Endothelial cell of umbilical vein (primary cell): Measurements from ENCODE around the gene DPH6. TPM values are rescaled to one million over a fixed set of nuclear protein-coding genes. Genes with fewer than 3 reads are reported as not detected.

Experiments
- BruUV-seq: library from RNA; stranded (reverse); fragments of 400-500 nt; replicated peaks from 2 replicates; lab custom pipeline; 2021; lab: Mats Ljungman, UMichigan
- CTCF ChIA-PET: fragments of 300-600, 350-600 bp; sonication (Branson Sonifier 250); formaldehyde crosslinking; loops from one replicate; lab custom pipeline; 2021; ENCODE audit warnings: antibody characterized with exemption, inconsistent platforms; lab: Charles Lee
- POLR2A ChIA-PET: fragments of 300-600, 350-600 bp; sonication (Branson Sonifier 250); formaldehyde crosslinking; loops from one replicate; lab custom pipeline; 2021; ENCODE audit warnings: antibody characterized with exemption, inconsistent platforms; lab: Charles Lee
- DNase-seq: peaks from one replicate; pipeline ENCODE4 v3.0.0-alpha.2; 2011; ENCODE audit warnings: low read depth, low spot score
- FAIRE-seq: peaks from 2 replicates; lab custom pipeline; 2011; peaks lifted over from hg19 to GRCh38; lab: Jason Lieb, UNC
- H2AFZ ChIP-seq: 2 replicates; pipeline ENCODE4 v1.6.0; 2012; ENCODE audit warnings: low read depth, low read length, control low read depth, inconsistent platforms
- H3K27ac ChIP-seq: 2 replicates; pipeline ENCODE4 v1.5.1; 2011; ENCODE audit warnings: low read depth, mild to moderate bottlenecking, control low read depth, low read length, moderate library complexity; ENCODE audit not compliant: insufficient read depth
- H3K27me3 ChIP-seq, 2 experiments: 2 replicates each; pipeline versions ENCODE4 v1.6.0 to v1.6.1; 2011; ENCODE audit warnings: low read length in 2 of 2, mixed read lengths in 1 of 2; ENCODE audit not compliant: control insufficient read depth in 2 of 2, insufficient read depth in 2 of 2
- H3K36me3 ChIP-seq, 2 experiments: 2 replicates in 1 of 2; 3 replicates in 1 of 2; pipeline ENCODE4 v1.5.1; 2011; ENCODE audit warnings: low read length in 2 of 2, mild to moderate bottlenecking in 1 of 2, moderate library complexity in 1 of 2; ENCODE audit not compliant: control insufficient read depth in 2 of 2, insufficient read depth in 2 of 2; ENCODE audit errors: extremely low read depth in 1 of 2
- H3K4me1 ChIP-seq: 3 replicates; pipeline ENCODE4 v1.5.1; 2011; ENCODE audit warnings: mild to moderate bottlenecking, low read length; ENCODE audit not compliant: control insufficient read depth, insufficient read depth; ENCODE audit errors: extremely low read depth
- H3K4me2 ChIP-seq: 2 replicates; pipeline ENCODE4 v1.6.1; 2011; ENCODE audit warnings: low read length, control low read depth, mixed read lengths; ENCODE audit not compliant: insufficient read depth
- H3K4me3 ChIP-seq, 3 experiments: fragments of 200-600 bp in 1 of 3; sonication (generic), shearing (Covaris generic) in 1 of 3; replicated peaks in 1 of 3; 2 replicates each; pipeline ENCODE4 v1.5.1; 2011 to 2016; ENCODE audit warnings: control low read depth in 3 of 3, low read length in 3 of 3, mild to moderate bottlenecking in 2 of 3, inconsistent platforms in 1 of 3, low read depth in 1 of 3, moderate library complexity in 1 of 3; ENCODE audit not compliant: insufficient read depth in 1 of 3
- H3K79me2 ChIP-seq: 2 replicates; pipeline ENCODE4 v1.6.0; 2012; ENCODE audit warnings: low read length, inconsistent platforms; ENCODE audit not compliant: control insufficient read depth, insufficient read depth
- H3K9ac ChIP-seq: replicated peaks from 2 replicates; pipeline ENCODE3; 2011; ENCODE audit warnings: low read length, control low read depth; ENCODE audit not compliant: insufficient read depth; ENCODE audit errors: extremely low read depth
- H3K9me1 ChIP-seq: replicated peaks from 3 replicates; pipeline ENCODE4 v1.6.0; 2011; ENCODE audit warnings: mild to moderate bottlenecking, low read length; ENCODE audit not compliant: control insufficient read depth, insufficient read depth; ENCODE audit errors: extremely low read depth
- H3K9me3 ChIP-seq: replicated peaks from 2 replicates; pipeline ENCODE4 v1.5.1; 2012; ENCODE audit warnings: low read length, inconsistent platforms; ENCODE audit not compliant: control insufficient read depth, insufficient read depth
- H4K20me1 ChIP-seq: replicated peaks from 2 replicates; pipeline ENCODE3; 2011; ENCODE audit warnings: mild to moderate bottlenecking, low read length; ENCODE audit not compliant: control insufficient read depth, insufficient read depth; ENCODE audit errors: extremely low read depth
- CTCF ChIP-seq, 2 donors: IDR thresholded peaks; 1 replicate in 1 of 2; 2 replicates in 1 of 2; pipeline ENCODE4 v1.5.1; 2011; ENCODE audit warnings: low read length in 2 of 2, mild to moderate bottlenecking in 2 of 2, moderate library complexity in 2 of 2, control low read depth in 1 of 2, inconsistent platforms in 1 of 2, low read depth in 1 of 2; ENCODE audit not compliant: insufficient read depth in 1 of 2; ENCODE audit errors: extremely low read depth in 1 of 2
- EZH2 ChIP-seq: IDR thresholded peaks from 2 replicates; pipeline ENCODE4 v1.6.1; 2012; ENCODE audit warnings: borderline replicate concordance, low read depth, mild to moderate bottlenecking, moderate library complexity, low read length, inconsistent platforms; ENCODE audit not compliant: severe bottlenecking
- FOS ChIP-seq: IDR thresholded peaks from 2 replicates; pipeline ENCODE4 v1.6.1; 2011; ENCODE audit warnings: mild to moderate bottlenecking, low read length, moderate library complexity, borderline replicate concordance; ENCODE audit not compliant: insufficient read depth
- GATA2 ChIP-seq: IDR thresholded peaks from 2 replicates; pipeline ENCODE4 v1.7.0; 2011; ENCODE audit warnings: low read depth, mild to moderate bottlenecking, moderate library complexity, mixed read lengths, low read length; ENCODE audit not compliant: insufficient read length, insufficient read depth
- JUN ChIP-seq: IDR thresholded peaks from 2 replicates; pipeline ENCODE4 v1.6.1; 2011; ENCODE audit warnings: borderline replicate concordance, low read depth; ENCODE audit not compliant: insufficient read length, insufficient read depth
- MYC ChIP-seq: IDR thresholded peaks from one replicate; pipeline ENCODE4 v1.6.1; 2011; ENCODE audit warnings: mild to moderate bottlenecking, low read depth, low read length
- POLR2A ChIP-seq: IDR thresholded peaks from 2 replicates; pipeline ENCODE4 v1.6.1; 2012; ENCODE audit warnings: low read depth, mild to moderate bottlenecking, control low read depth, low read length
- POLR2AphosphoS5 ChIP-seq: IDR thresholded peaks from 2 replicates; pipeline ENCODE4 v1.6.1; 2012; ENCODE audit warnings: low read depth, mild to moderate bottlenecking, control low read depth, low read length, moderate library complexity; ENCODE audit not compliant: insufficient read depth
- dilution Hi-C: fragments of 300-500 bp; cut with MboI; formaldehyde crosslinking; loops from one replicate; pipeline ENCODE4 v1.15.0; 2019; ENCODE audit warnings: low sequenced_read_pairs; ENCODE audit not compliant: extremely low pct_ligation_motif_present
- intact Hi-C: fragments of 100-400 bp; cut with micrococcal nuclease; formaldehyde crosslinking; loops from one replicate; pipeline ENCODE4 v1.10.0; 2022
- polyA plus RNA-seq, 4 experiments: library from polyadenylated mRNA; depleted of rRNA in 3 of 4; stranded (reverse) in 3 of 4; unstranded in 1 of 4; fragments of >200 nt; gene quantifications; 2 replicates each; pipeline versions ENCODE4 v1.2.1 to v1.2.3, GENCODE V29; 2011 to 2012; ENCODE audit warnings: missing spikeins in 1 of 4
- total RNA-seq: library from RNA; stranded (reverse); gene quantifications from 2 replicates; pipeline ENCODE4 v1.2.3, GENCODE V29; 2021
- TF ChIP-seq, protein P1 (sequence below): IDR thresholded peaks from 2 replicates; pipeline ENCODE4 v1.6.1; 2011; ENCODE audit not compliant: insufficient read depth, insufficient read length

DPH6 gene
- total and polyA plus RNA-seq, 2 donors (not counting 3 experiments of a cell fraction or from before 2014, with no cell fraction given) = 4.6 to 10.1 TPM

GRCh38 chr15:35548435-35548834, 2.5 kb upstream of the DPH6 start:
- H3K9me1 ChIP-seq = no peaks in the 10 kb centered on the region
- H3K9me3 ChIP-seq = no peaks in the 10 kb centered on the region
- peaks cover 0 to 2% of the 10 kb centered on the region in 2 experiments for H3K36me3 ChIP-seq
- H3K9ac ChIP-seq = no peak overlapping the region
- peaks cover 10% of the 10 kb centered on the region for H3K4me1 ChIP-seq
- dilution Hi-C loops (no loop called here), intact Hi-C loops (no loop called here)
- H3K27me3 ChIP-seq = no peaks in the 10 kb centered on the region
- H4K20me1 ChIP-seq = no peaks in the 10 kb centered on the region
- no TSS peak for BruUV-seq
- DNase-seq (no peak), FAIRE-seq (no peak)
- TF ChIP-seq GATA2 (no peak), MYC (no peak), POLR2A (no peak), CTCF (IDR thresholded peaks at IDR 0.05; ENCODE audit: extremely low read depth in 1 of 2, insufficient read depth in 1 of 2, low read depth in 1 of 2, low read length in 2 of 2) (no peak), JUN (no peak), EZH2 (no peak), FOS (no peak), POLR2AphosphoS5 (no peak)
- TF ChIP-seq, protein P1, sequence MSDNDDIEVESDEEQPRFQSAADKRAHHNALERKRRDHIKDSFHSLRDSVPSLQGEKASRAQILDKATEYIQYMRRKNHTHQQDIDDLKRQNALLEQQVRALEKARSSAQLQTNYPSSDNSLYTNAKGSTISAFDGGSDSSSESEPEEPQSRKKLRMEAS = no peak
- no peaks in the 10 kb centered on the region for H3K79me2 ChIP-seq
- H3K4me2 ChIP-seq = no peak overlapping the region
- H2AFZ ChIP-seq = no peak overlapping the region
- ChIA-PET CTCF (no interaction called here), POLR2A (interaction anchor here (1.2 kb wide), 1 partner anchor 148 kb away, joined by 3 read pairs; no protein-coding TSS in a partner anchor)
- H3K27ac ChIP-seq = no peak overlapping the region
- no peak overlapping the region for H3K4me3 ChIP-seq
